NCI-H460 (cell line): Measurements from ENCODE around the gene AGBL5. TPM values are rescaled to one million over a fixed set of nuclear protein-coding genes. Genes with fewer than 3 reads are reported as not detected.

Source experiments
- DNase-seq: peaks from one replicate; pipeline ENCODE4 v3.0.0-alpha.2; 2016; ENCODE audit warnings: low read depth; ENCODE audit errors: extremely low read depth
- total RNA-seq: library from RNA; depleted of rRNA; stranded (reverse); fragments of >200 nt; shearing (Covaris generic); gene quantifications from 2 replicates; pipeline ENCODE4 v1.2.3, GENCODE V29; 2014

The AGBL5 gene
- total RNA-seq, 1 experiment from 2014 or later = 35.4 TPM

DNA sequence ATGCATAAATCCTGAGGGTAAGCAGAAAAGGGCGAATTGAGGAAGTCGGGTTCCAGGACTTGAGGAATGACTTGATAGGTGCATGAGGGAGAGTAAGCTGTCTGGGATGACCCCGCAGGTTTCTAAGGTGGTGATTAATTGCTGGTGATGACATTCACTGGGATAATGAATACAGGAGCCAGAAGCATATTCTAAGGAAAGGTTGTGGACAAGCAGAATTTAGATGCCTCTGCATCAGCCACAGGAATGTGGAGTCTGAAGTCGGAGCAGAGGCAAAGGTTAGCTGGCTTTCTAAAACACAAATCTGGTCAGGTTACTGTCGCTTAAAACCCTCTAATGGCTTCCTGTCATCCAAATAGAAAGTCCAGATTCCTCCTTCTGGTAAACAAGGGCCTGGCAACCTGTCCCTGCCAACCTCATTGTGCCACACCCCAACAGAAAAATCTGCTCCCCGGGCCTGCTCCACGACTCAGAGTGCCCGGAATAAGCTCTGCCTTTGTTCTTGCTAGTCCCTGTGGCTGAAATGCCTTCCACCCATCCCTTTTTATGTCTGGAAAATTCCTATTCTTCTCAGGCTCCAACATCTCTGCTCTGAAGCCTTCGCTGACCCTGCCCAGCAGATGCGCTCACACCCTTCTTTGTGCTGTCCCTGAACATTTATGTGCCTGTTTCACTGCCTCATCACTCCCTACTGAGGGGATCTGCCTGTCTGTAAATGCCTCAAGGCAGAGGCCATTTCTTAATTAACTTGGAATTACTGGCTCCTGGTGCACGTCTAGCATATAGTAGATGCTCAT is 30.0 kb upstream of the AGBL5 start:
- no peak for DNase-seq

- no peak for DNase-seq
Measured at GRCh38 chr2:27023740-27024139, 27.7 kb upstream of the AGBL5 start.

GRCh38 chr2:27024188-27024587 is 27.3 kb upstream of the AGBL5 start:
- DNase-seq = no peak

DNA sequence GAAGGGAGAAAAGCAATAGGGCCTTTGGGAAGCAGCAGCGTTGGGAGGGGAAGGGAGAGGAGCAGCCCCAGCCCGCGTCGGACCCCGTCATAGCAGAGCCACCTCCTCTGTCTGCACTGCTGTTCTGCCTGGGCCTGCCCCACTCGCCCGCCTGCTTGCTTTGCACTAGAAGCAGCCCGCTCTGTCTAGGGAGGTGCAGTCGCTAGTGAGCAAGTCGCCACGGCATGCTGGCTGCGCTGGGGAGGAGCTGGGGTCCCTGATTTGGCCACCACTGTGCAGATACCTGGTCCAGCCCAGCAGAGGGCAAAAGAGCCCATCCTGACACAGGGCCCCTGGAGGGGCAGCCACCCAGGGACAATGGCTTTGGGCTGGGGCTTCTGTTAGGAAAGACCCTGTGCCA is 26.7 kb upstream of the AGBL5 start:
- DNase-seq = no peak

- no peak for DNase-seq
Measured at GRCh38 chr2:27025281-27025800, 26.1 kb upstream of the AGBL5 start.

- DNase-seq = no peak
Measured at GRCh38 chr2:27025861-27026851, 25.3 kb upstream of the AGBL5 start.

GRCh38 chr2:27027211-27027651 is 24.2 kb upstream of the AGBL5 start:
- DNase-seq = no peak

DNA sequence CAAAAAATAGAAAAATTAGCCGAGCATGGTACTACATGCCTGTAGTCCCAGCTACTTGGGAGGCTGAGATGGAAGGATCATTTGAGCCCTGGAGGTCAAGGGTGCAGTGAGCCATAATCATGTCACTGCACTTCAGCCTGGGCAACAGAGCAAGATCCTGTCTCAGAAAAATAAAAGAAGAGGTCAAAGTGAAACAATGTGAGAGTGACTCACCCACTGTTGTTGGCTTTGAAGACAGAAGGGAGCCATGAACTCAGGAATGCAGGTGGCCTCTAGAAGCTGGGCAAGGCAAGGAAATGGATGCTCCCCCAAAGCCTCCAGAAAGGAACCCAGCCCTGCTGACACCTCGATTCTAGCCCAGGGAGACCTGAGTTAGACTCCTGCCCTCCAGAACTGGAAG is 22.4 kb upstream of the AGBL5 start:
- no peak for DNase-seq

DNA sequence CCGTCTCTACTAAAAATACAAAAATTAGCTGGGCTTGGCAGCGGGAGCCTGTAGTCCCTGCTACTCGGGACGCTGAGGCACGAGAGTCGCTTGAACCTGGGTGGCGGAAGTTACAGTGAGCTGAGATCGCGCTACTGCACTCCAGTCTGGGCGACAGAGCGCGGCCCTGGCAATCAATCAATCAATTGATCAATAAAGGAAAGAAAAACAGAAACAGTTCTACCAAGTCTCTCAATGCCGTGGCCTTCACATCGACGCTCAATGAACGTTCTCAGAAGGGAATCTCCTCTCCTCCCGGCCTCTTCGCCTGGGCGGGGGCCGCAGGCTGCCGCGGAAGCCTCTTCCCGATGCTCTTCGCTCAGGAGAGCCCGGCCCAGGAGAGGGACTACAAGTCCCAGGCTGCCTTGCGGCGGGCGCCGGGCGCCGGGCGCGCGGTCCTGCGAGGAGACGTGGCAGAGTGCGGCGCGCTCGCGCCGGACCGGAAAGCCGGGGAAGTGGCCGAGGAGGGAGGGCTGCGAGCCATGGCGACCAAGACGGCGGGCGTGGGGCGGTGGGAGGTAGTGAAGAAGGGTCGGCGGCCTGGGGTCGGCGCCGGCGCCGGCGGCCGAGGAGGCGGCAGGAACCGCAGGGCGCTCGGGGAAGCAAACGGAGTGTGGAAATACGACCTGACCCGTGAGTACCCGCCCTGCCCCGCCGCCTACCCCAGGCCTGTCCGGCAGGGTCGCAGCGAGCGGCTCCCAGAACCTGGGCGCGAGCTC is 18.8 kb upstream of the AGBL5 start, which contains the start of gene TMEM214:
Gene TMEM214, plus strand, starts transcription at position 471 of the 758 bp plus-strand sequence. Its CDS starts 51 bp downstream, at position 522.
- DNase-seq = peak; percentile 81

- DNase-seq = no peak
Measured at GRCh38 chr2:27033253-27033852, 18.1 kb upstream of the AGBL5 start.

DNA sequence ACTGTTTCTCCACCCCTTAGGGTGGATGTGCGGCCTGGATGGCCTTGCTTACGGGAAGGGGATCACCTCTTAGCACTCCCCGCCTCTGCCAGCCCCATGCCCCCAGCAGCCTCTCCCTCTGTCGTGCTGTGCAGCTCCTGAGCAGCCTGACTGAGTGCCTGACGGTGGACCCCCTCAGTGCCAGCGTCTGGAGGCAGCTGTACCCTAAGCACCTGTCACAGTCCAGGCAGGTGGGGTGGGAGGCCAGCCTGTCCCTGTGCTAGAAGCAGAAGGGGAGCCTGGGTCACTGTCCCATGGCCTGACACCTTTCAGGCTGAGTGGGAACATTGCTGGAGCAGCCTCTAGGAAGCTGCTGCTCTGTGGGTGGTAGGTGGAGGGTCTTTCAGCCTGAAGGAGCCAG is 13.5 kb upstream of the AGBL5 start:
- no peak for DNase-seq

- no peak for DNase-seq
Measured at GRCh38 chr2:27038631-27039339, 12.7 kb upstream of the AGBL5 start.

GRCh38 chr2:27039426-27039825 is 12.0 kb upstream of the AGBL5 start:
- DNase-seq = no peak

GRCh38 chr2:27039871-27040270 is 11.6 kb upstream of the AGBL5 start:
- DNase-seq = no peak

- no peak for DNase-seq
Measured at GRCh38 chr2:27040282-27040681, 11.2 kb upstream of the AGBL5 start.

DNA sequence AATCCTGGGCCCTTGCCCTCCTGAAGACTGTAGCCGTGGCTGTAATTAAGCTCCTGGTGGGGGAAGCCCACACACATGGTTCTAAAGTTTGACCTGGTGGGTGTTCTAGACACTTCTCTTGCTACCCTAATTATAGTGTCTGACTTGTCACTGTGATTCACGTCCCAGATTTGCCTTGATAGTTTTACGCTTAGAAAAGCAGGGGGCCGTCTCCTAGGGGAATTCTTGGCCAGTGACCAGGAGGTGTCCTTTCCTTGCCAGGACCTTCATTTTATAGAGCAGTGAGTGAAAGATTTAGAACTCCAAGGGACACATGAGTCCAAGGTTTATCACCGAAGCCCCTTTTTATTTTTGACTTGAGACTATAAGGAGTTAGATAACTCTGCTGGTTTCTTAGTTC is 9.7 kb upstream of the AGBL5 start:
- no peak for DNase-seq

DNA sequence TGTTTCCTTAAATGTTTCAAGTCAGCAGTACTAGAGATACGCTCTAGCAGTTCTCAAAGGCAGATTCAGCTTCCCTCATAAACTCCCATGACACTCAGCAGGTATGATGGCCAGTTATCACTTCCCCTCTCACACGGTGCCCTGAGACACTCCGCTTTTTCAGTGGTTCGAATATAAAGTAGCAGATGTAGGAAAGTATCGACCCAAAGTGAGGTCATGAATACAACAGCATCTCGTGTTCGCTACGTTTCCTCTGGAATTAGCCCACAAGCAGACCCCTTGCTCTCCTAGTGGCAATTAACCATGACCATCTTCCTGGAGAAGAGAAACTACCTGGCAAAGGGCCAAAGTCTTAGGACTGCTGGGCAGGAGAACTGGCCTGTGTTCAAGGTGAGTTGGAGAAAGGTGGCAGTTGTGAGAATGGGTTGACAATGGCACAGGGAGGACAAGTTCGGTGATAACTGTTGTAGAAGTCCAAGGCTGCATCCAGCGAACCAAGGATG is 9.3 kb upstream of the AGBL5 start:
- DNase-seq = no peak

GRCh38 chr2:27042985-27043634 is 8.4 kb upstream of the AGBL5 start:
- no peak for DNase-seq
